ENCODE measurements around the gene APOC4.

The APOC4 gene

GRCh38 chr19:44900328-44901244 lies 41.5 kb upstream of the APOC4 start:
- DNase-seq (ENCODE audit: low read depth), result no peak
- TF ChIP-seq CTCF (conservative IDR thresholded peaks at IDR 0.05; ENCODE audit: low read depth, low read length), result no peak

GRCh38 chr19:44903216-44903601 lies 38.8 kb upstream of the APOC4 start:
- no peak overlapping the region for H3K4me3 ChIP-seq (ENCODE audit: low read length)
- no peak for DNase-seq (ENCODE audit: low read depth)
- TF ChIP-seq CTCF (conservative IDR thresholded peaks at IDR 0.05; ENCODE audit: low read depth, low read length), result no peak

More at GRCh38 chr19:44900328-44901244, 41.5 kb upstream of the APOC4 start:
- no peak overlapping the region for H3K4me3 ChIP-seq (ENCODE audit: low read length)

GRCh38 chr19:44903602-44904425 lies 38.2 kb upstream of the APOC4 start:
- peak; percentile 96 for TF ChIP-seq CTCF (conservative IDR thresholded peaks at IDR 0.05; ENCODE audit: low read depth, low read length)
- DNase-seq (ENCODE audit: low read depth), result no peak
- H3K4me3 ChIP-seq (ENCODE audit: low read length), result no peak overlapping the region

- DNase-seq (ENCODE audit: low read depth), result no peak
- H3K4me3 ChIP-seq (ENCODE audit: low read length), result no peak overlapping the region
- peak; percentile 31 for TF ChIP-seq CTCF (conservative IDR thresholded peaks at IDR 0.05; ENCODE audit: low read depth, low read length)
Measured at GRCh38 chr19:44904426-44904994, 37.5 kb upstream of the APOC4 start.

GRCh38 chr19:44905437-44906160 lies 36.4 kb upstream of the APOC4 start, which contains the start of gene APOE:
APOE (plus strand) TSS chr19:44905796; CDS start chr19:44906625, 829 bp downstream.
- no peak for DNase-seq (ENCODE audit: low read depth)
- peak within 1 kb of the TSS; percentile 75 for H3K4me3 ChIP-seq (ENCODE audit: low read length)
- TF ChIP-seq CTCF (conservative IDR thresholded peaks at IDR 0.05; ENCODE audit: low read depth, low read length), result no peak

- DNase-seq (ENCODE audit: low read depth), result no peak
- TF ChIP-seq CTCF (conservative IDR thresholded peaks at IDR 0.05; ENCODE audit: low read depth, low read length), result no peak
- no peak overlapping the region for H3K4me3 ChIP-seq (ENCODE audit: low read length)
Measured at GRCh38 chr19:44907613-44908012, 34.4 kb upstream of the APOC4 start.

Data from retinal pigment epithelial cell (primary cell).